IPS-18c (cell line): ENCODE data around the gene CDH20.

ENCODE experiments used
- H3K4me3 ChIP-seq: 2 replicates; pipeline ENCODE4 v1.7.0; 2013; ENCODE audit warnings: low read depth, mild to moderate bottlenecking, low read length, moderate library complexity; ENCODE audit not compliant: insufficient read depth
- H3K9me3 ChIP-seq: one replicate; pipeline ENCODE4 v1.6.1; 2013; ENCODE audit warnings: mild to moderate bottlenecking, low read length, moderate library complexity; ENCODE audit not compliant: control insufficient read depth, insufficient read depth

Gene CDH20

GRCh38 chr18:61466736-61467135 lies 133.5 kb downstream of the CDH20 start:
- H3K9me3 ChIP-seq = no peaks in the 10 kb centered on the region
- H3K4me3 ChIP-seq = no peak overlapping the region

GRCh38 chr18:61470031-61470674 lies 136.9 kb downstream of the CDH20 start:
- H3K9me3 ChIP-seq = no peaks in the 10 kb centered on the region
- no peak overlapping the region for H3K4me3 ChIP-seq

- H3K4me3 ChIP-seq = no peak overlapping the region
- H3K9me3 ChIP-seq = no peaks in the 10 kb centered on the region
Measured at GRCh38 chr18:61471541-61471940, 138.3 kb downstream of the CDH20 start.

DNA sequence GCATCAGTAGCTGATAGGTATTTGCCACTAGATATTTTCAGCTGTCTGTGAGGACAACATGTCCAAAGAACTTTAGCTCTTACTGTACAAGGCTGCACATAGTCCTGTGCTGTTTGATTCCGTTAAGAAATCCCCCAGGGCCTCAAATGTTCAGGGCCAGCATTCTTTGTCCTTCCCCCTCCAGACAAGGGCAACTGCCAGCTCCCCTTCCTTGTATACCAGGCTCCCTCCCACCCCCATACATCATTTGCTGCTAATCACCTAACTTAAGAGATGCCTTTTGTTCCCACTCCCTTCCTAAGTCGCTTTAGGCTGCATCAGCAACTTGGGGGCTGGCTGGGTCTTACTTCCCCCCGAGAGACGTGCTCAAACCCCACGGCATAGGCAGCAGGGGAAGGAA lies 138.7 kb downstream of the CDH20 start:
- Histone ChIP-seq H3K9me3 (no peaks in the 10 kb centered on the region), H3K4me3 (no peak overlapping the region)

GRCh38 chr18:61474341-61474740 lies 141.1 kb downstream of the CDH20 start:
- Histone ChIP-seq H3K4me3 (no peak overlapping the region), H3K9me3 (no peaks in the 10 kb centered on the region)

DNA sequence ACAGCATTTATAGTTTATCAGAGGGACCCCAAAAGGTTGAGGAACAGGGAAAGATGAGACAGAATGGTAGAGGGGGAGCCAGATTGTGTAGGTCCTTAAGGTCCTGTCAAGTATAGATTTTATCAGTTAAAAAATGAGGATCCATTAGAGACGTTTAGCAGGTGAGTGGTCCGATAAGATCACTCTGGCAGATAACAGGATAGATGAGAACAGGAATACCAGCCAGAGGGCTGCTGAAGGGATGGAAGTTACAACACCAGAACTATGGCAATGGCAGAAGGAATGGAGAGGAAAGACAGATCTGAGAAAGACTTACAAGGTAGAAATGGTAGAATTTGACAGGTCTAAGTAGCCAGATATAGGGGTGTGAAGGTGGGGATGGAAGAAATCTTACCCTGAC lies 141.7 kb downstream of the CDH20 start:
- Histone ChIP-seq H3K4me3 (no peak overlapping the region), H3K9me3 (no peaks in the 10 kb centered on the region)

- Histone ChIP-seq H3K9me3 (no peaks in the 10 kb centered on the region), H3K4me3 (no peak overlapping the region)
Measured at GRCh38 chr18:61475931-61476330, 142.7 kb downstream of the CDH20 start.

- no peak overlapping the region for H3K4me3 ChIP-seq
- no peaks in the 10 kb centered on the region for H3K9me3 ChIP-seq
Measured at GRCh38 chr18:61489334-61489733, 156.1 kb downstream of the CDH20 start.

DNA sequence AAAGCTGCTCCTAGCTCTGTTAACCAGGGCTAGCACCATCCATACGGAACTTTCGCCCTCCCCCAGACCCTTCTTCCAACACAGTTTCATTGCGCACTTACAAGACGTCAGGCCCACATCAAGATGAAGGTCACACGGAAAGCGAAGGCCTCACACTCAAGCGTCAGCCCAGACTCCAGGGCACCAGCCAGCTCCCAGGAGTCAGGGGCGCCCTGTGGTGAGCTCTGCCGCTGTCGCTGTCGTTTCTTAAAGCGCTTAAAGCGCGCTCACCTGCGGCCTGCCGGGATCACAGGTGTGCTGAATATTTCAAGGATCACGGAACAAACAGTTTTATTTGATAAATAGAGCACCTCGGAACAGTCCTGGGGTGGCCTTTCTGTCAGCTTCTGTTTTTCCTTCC lies 163.1 kb downstream of the CDH20 start:
- no peak overlapping the region for H3K4me3 ChIP-seq
- H3K9me3 ChIP-seq = peaks cover 3% of the 10 kb centered on the region

GRCh38 chr18:61497422-61497821 lies 164.2 kb downstream of the CDH20 start:
- H3K4me3 ChIP-seq = no peak overlapping the region
- H3K9me3 ChIP-seq = peaks cover 3% of the 10 kb centered on the region

DNA sequence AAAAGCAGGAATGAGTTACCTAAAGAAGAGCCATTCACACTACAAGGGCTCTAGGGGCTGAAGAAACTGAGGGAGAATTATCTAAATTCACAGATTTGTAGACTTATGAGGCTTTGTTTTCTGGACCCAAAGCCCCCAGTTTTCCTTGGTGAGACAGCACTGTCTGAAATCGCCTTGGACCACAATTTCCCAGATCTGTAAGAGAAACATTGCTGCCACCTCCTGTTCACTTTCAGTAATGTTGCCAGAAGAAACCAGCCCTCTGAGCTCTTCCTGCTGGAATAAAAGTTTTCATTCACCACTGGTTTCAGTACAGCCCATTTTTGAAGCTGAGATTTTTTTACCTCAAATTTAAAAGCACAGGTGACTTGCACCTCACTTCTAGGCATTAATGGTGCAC lies 169.2 kb downstream of the CDH20 start:
- no peak overlapping the region for H3K4me3 ChIP-seq

GRCh38 chr18:61503688-61504087 lies 170.5 kb downstream of the CDH20 start:
- H3K4me3 ChIP-seq = no peak overlapping the region
- no peaks in the 10 kb centered on the region for H3K9me3 ChIP-seq

More for the DNA sequence above, 169.2 kb downstream of the CDH20 start:
- no peaks in the 10 kb centered on the region for H3K9me3 ChIP-seq

DNA sequence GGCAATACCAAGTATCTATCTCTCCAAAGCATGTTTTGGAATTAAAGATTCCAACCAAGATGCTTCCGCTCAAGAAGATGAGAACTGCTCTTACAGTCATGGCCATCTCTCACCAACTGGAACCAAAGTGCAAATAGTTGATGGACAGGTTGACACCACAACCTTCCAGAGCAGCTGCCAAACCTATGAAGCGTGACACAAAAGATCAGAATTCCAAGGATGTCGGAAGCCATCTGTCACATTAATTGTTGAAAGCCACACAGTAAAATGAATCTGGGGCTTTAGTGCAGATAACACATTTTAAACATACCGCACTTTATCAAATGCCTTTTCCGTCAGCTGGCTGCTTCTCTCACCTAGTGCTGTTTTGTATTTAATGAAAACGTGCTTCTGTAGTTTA lies 195.7 kb downstream of the CDH20 start:
- no peaks in the 10 kb centered on the region for H3K9me3 ChIP-seq
- no peak overlapping the region for H3K4me3 ChIP-seq

DNA sequence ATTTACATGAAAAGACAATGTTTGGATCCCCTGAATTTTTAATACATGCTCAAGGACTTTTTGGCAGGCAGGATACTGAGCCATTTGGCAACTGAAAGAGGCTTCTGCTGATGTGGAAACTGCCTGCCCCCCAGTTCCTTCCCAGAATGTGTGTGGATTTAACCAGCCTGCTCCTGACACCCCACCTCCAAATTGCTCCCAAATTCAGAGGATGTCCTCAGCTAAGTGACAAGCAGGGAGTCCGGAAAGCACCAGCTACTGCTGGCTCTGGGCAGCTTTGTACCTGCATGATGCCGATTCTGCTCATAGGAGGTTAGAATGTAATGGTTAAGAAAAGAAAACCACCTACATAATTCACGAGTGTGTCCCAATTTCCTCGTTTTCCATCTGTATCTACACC lies 197.5 kb downstream of the CDH20 start:
- no peak overlapping the region for H3K4me3 ChIP-seq
- H3K9me3 ChIP-seq = no peaks in the 10 kb centered on the region

- Histone ChIP-seq H3K4me3 (no peak overlapping the region), H3K9me3 (no peaks in the 10 kb centered on the region)
Measured at GRCh38 chr18:61531182-61531581, 198.0 kb downstream of the CDH20 start.

GRCh38 chr18:61531891-61532290 lies 198.7 kb downstream of the CDH20 start:
- no peaks in the 10 kb centered on the region for H3K9me3 ChIP-seq
- no peak overlapping the region for H3K4me3 ChIP-seq

DNA sequence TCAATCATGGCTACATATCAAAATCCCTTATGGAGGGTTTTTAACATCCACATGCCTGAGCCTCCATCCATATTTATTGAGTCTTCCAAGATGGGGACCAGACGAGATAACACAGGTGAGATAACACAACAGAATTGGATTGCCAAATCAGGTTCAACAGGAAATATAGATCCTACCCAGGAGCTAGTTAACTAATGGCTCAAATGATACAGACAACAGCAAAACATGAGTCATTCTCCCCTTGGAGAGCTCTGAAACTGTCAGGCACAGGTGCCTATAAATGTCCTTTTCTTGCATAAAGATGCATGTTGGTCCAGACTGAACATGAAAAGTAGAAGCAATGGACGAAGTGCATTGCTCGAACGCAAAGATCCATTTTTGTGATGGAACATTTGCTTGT lies 202.2 kb downstream of the CDH20 start:
- Histone ChIP-seq H3K9me3 (no peaks in the 10 kb centered on the region), H3K4me3 (no peak overlapping the region)

- Histone ChIP-seq H3K9me3 (no peaks in the 10 kb centered on the region), H3K4me3 (no peak overlapping the region)
Measured at GRCh38 chr18:61541673-61542072, 208.4 kb downstream of the CDH20 start.

DNA sequence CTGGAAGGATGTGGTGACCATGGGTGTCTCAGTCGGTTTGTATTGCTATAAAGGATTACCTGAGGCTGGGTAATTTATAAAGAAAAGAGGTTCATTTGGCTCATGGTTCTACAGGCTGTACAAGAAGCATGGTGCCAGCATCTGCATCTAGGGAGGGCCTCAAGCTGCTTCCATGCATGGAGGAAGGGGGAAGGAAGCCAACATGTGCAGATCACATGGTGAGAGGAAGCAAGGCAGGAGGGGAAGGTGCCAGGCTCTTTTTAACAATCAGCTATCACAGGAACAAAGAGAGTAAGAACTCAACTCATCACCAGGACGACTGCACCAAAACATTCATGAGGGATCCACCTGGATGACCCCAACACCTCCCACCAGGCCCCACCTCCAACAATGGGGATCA lies 209.4 kb downstream of the CDH20 start:
- Histone ChIP-seq H3K9me3 (no peaks in the 10 kb centered on the region), H3K4me3 (no peak overlapping the region)
